GM12801 (cell line): ENCODE results near the gene ADAM15.

Experiments used
- TF ChIP-seq, protein P1 (sequence below): IDR thresholded peaks from one replicate; pipeline ENCODE4 v1.5.1; 2011; ENCODE audit warnings: control low read depth; ENCODE audit not compliant: insufficient read length; ENCODE audit errors: extremely low read depth

ADAM15 gene

DNA sequence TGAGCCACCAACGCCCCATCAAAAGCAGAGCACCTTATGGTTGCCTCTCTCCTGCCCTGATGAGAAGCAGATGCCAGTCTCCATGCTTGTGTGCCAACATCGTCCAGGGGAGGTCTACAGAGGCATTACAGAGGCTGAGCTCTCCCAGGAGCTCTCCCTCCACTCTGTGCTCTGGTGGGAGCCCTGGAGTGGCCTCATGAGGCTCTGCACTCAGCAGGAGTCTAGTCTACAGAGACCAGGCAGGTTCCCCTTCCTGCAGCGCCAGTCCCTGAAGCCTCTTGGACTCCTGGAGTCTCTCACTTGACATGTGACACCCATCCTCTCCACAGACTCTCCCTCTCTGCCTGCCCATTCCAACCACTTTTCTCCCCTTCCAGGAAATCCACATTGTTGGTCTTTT, 14.1 kb upstream of the ADAM15 start:
- TF ChIP-seq, protein P1, sequence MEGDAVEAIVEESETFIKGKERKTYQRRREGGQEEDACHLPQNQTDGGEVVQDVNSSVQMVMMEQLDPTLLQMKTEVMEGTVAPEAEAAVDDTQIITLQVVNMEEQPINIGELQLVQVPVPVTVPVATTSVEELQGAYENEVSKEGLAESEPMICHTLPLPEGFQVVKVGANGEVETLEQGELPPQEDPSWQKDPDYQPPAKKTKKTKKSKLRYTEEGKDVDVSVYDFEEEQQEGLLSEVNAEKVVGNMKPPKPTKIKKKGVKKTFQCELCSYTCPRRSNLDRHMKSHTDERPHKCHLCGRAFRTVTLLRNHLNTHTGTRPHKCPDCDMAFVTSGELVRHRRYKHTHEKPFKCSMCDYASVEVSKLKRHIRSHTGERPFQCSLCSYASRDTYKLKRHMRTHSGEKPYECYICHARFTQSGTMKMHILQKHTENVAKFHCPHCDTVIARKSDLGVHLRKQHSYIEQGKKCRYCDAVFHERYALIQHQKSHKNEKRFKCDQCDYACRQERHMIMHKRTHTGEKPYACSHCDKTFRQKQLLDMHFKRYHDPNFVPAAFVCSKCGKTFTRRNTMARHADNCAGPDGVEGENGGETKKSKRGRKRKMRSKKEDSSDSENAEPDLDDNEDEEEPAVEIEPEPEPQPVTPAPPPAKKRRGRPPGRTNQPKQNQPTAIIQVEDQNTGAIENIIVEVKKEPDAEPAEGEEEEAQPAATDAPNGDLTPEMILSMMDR, result no peak

DNA sequence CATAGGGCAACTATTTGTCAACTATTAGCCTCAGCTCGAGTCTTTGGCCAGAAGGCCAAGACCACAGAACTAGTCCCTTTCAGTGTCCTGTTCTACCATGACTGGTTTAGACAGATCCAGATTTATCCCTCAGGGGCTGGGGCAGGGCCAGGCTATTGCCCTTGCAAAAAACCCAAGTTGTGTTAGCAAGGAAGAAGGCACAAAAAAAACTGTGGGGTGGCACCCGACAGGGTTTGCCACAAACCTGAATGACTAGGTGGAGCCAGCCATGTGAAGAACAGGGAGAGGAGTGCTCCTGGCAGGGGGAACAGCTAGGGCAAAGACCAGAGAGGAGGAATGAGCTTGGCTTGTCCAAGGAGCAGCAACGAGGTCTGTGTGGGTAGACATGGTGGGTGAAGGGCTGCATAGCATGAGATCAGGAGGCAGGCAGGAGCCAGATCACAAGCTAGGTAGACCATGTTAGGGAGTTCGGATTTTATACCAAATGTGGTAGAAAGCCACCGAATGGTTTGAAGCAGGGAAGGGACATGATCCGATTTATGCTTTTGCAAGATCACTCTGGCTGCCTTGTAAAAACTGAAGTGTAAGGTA, 13.2 kb upstream of the ADAM15 start:
- TF ChIP-seq, protein P1, result no peak

DNA sequence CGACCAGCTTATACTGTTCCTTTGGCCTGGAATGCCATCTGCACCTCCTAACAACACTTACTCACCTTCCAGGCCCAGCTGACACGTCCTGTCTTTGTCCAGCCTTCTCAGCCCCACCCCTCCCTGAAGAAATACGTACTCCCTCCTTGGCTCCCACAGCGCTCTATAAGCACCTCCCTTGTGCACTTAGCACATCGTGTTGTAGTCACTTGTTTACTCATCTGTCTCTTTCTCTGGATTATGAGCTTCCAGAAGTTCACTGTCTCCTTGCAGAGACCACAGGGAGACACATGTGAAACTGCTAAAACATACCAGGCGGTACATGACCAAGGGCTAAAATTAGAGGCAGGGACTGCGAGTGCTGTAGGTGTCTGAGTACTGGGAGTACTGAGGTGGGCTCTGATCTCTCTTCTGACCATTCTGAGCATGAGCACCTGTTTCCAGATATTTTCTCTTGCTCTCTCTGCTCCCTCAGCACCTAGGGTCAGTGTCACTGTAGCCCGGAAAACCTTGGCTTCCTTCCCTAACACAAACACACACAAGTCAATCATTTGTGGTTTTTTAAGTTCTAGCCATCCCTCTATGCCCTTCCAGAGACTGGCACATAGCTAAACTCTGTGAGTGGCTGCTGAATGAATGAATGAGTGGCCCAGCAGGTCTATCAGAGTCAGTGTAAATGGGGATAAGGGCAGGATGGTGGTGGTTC, 12.4 kb upstream of the ADAM15 start:
- TF ChIP-seq, protein P1, result no peak

DNA sequence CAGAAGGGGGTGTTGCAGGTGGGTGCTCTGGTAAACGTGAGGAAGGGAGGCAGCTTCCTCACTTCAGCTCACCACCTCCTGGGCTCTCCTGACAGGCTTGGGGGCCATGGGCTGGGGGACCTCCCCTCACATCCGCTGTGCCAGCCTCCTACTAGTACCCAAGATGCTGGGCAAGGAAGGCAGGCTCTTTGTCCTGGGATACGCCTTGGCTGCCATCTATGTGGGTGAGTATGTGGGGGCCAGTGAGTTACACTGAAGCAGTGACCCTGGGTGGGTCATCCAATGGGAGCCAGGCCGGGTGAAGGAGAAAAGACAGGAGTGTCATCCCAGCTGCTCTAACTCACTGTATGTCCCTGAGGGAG, 11.8 kb upstream of the ADAM15 start:
- TF ChIP-seq, protein P1, result no peak

DNA sequence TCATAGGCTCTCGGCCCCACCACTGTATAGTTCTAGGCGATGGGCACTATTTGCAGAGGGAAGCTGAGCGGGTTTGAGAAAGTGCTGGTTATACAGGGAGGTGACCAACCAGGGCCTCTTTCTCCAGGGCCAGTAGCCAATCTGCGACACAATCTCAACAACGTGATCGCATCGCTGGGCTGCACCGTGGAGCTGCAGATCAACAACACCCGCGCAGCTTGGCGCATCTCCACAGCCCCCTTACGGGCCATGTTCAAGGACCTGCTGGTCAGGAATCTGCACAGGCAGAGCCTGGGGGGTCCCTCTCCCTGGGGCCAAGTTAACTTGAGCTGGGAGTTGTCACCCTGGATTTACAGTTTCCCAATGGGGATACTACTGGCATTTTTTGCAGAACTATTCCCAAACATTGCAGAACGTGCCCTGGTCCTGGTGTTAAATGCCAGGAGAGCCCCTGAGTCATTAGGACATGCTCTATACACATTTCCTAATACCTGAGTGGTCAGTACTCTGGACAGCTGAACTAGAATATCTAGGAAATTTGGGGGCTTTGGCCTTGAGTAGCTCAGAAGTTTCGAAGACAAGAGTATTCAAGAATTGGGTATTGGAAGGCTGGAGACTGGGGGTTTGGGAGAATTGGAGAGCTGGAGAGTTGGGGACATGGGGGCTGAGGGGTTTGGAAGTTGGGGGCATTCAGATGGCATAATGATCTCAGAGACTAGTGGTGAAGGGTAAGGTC, 10.6 kb upstream of the ADAM15 start:
- TF ChIP-seq, protein P1, result no peak

DNA sequence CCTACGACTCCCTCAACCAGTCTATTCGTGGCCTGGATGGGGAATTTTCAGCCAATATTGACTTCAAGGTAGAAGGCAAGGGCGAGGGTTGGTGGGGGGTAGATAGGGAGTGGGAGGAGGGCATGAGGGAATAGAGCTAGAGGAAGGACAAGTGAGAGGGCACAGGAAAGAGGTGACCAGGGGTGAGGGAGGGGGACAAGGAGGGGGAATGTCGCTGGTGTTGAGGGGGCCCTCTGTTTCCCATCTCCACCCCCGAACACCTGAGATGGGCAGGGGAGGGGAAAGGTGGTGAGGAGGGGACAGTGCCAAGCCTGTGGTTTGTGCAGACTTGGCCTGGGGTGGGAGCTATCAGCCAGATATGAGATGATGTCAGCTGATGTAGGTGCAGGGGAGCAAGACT, 8.3 kb upstream of the ADAM15 start:
- TF ChIP-seq, protein P1, result no peak

DNA sequence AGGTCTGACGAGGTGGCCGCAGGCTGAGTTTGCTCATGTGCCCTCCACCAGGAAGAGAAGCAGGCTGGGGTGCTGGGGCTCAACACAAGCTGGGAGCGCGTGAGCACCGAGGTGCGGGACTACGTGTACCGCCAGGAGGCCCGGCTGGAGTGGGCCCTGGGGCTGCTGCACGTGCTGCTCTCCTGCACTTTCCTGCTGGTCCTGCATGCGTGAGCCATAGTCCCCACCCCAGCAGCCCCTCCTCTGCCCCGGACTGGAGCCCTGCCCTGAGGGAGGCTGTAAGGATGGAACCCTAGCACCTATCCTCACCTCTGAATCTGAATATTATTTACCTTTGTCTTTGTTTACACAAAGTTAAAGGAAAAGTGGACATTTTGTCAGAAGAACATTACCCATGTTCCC, 7.8 kb upstream of the ADAM15 start:
- TF ChIP-seq, protein P1, result no peak
